CD4-positive, alpha-beta memory T cell (primary cell): Measurements from ENCODE around the gene SLC29A1. TPM values are rescaled to one million over a fixed set of nuclear protein-coding genes. Genes with fewer than 3 reads are reported as not detected.

Experiments used
- CTCF ChIA-PET: fragments of 350-600 bp; sonication (Branson Sonifier 250); formaldehyde crosslinking; loops from one replicate; lab custom pipeline; 2021; ENCODE audit warnings: inconsistent platforms; ENCODE audit not compliant: partially characterized antibody; lab: Charles Lee
- POLR2A ChIA-PET: fragments of 350-600 bp; sonication (Branson Sonifier 250); formaldehyde crosslinking; loops from one replicate; lab custom pipeline; 2021; ENCODE audit not compliant: partially characterized antibody; lab: Charles Lee
- DNase-seq, 5 donors: peaks; one replicate each; pipeline versions ENCODE4 v3.0.0 to v3.0.0-alpha.2; 2020 to 2022; ENCODE audit warnings: mixed read lengths in 1 of 5
- H3K27ac ChIP-seq: one replicate; pipeline ENCODE4 v1.7.0; 2013; ENCODE audit warnings: low read depth, low read length
- H3K27me3 ChIP-seq: 2 replicates; pipeline ENCODE4 v1.7.0; 2013; ENCODE audit warnings: mild to moderate bottlenecking, low read length, moderate library complexity; ENCODE audit not compliant: insufficient read depth
- H3K36me3 ChIP-seq: 2 replicates; pipeline ENCODE4 v1.7.0; 2013; ENCODE audit warnings: mild to moderate bottlenecking, low read length, moderate library complexity; ENCODE audit not compliant: insufficient read depth
- H3K4me1 ChIP-seq: 2 replicates; pipeline ENCODE4 v1.7.0; 2013; ENCODE audit warnings: mild to moderate bottlenecking, low read length, moderate library complexity; ENCODE audit not compliant: insufficient read depth
- H3K4me3 ChIP-seq, 2 donors: one replicate each; pipeline ENCODE4 v1.7.0; 2013; ENCODE audit warnings: low read length in 2 of 2, mild to moderate bottlenecking in 1 of 2
- H3K9me3 ChIP-seq, 2 donors: one replicate each; pipeline ENCODE4 v1.7.0; 2013; ENCODE audit warnings: low read length in 2 of 2, control low read depth in 1 of 2; ENCODE audit not compliant: control insufficient read depth in 1 of 2
- H3K27ac Mint-ChIP-seq, 7 donors: one replicate each; pipeline ENCODE4 v1.8.0; 2020 to 2021; ENCODE audit warnings: mixed read lengths in 7 of 7, mild to moderate bottlenecking in 6 of 7, inconsistent platforms in 3 of 7, moderate library complexity in 3 of 7
- H3K27me3 Mint-ChIP-seq, 2 donors: one replicate each; pipeline ENCODE4 v1.8.0; 2020 to 2021; ENCODE audit warnings: mixed read lengths in 2 of 2
- H3K36me3 Mint-ChIP-seq, 2 donors: one replicate each; pipeline ENCODE4 v1.8.0; 2020 to 2021; ENCODE audit warnings: mixed read lengths in 2 of 2, inconsistent platforms in 1 of 2, mild to moderate bottlenecking in 1 of 2
- H3K4me1 Mint-ChIP-seq, 4 donors: one replicate each; pipeline ENCODE4 v1.8.0; 2020 to 2021; ENCODE audit warnings: mixed read lengths in 4 of 4, mild to moderate bottlenecking in 1 of 4
- H3K4me3 Mint-ChIP-seq, 8 donors: one replicate each; pipeline ENCODE4 v1.8.0; 2020 to 2021; ENCODE audit warnings: mixed read lengths in 8 of 8, mild to moderate bottlenecking in 7 of 8, moderate library complexity in 6 of 8, inconsistent platforms in 3 of 8
- H3K9me3 Mint-ChIP-seq, 8 donors: one replicate each; pipeline ENCODE4 v1.8.0; 2020 to 2021; ENCODE audit warnings: mixed read lengths in 8 of 8, mild to moderate bottlenecking in 5 of 8, inconsistent platforms in 3 of 8, moderate library complexity in 1 of 8
- intact Hi-C: fragments of 100-400 bp; cut with micrococcal nuclease; formaldehyde crosslinking; loops from one replicate; pipeline ENCODE4 v1.15.1; 2023
- polyA plus RNA-seq, 2 donors: library from polyadenylated mRNA; unstranded; fragments of 300-500 nt; fragmentation: Illumina TruSeq; gene quantifications; one replicate each; pipeline ENCODE4 v1.2.3, GENCODE V29; 2021
- total RNA-seq, 2 experiments: library from RNA; stranded (reverse); gene quantifications; one replicate each; pipeline ENCODE4 v1.2.3, GENCODE V29; 2021

SLC29A1 gene
- total and polyA plus RNA-seq, 4 experiments from 2014 or later: 2.1 to 3.7 (median 3.2) TPM

- ChIA-PET POLR2A (interaction anchor here (3.3 to 5.3 kb wide), 2 partner anchors 20 to 29 kb away, joined by 21 to 72 read pairs; partner anchors contain the start of genes HSP90AB1 and SLC35B2), CTCF (interaction anchor here (6.8 kb wide), 1 partner anchor 9 kb away, joined by 84 read pairs; no protein-coding TSS in a partner anchor)
- Histone ChIP-seq H3K27ac (no peak overlapping the region), H3K9me3 (no peaks in the 10 kb centered on the region), H3K27me3 (no peaks in the 10 kb centered on the region), H3K4me3 (no peak overlapping the region), H3K4me1 (peaks cover 22% of the 10 kb centered on the region), H3K36me3 (no peaks in the 10 kb centered on the region)
- no peak overlapping the region for H3K27ac Mint-ChIP-seq
- intact Hi-C loops: no loop called here
- H3K27me3 Mint-ChIP-seq: no peaks in the 10 kb centered on the region
- H3K4me1 Mint-ChIP-seq: peaks cover 3 to 25% (median 16%) of the 10 kb centered on the region in 4 donors
- DNase-seq: no peak
- no peaks in the 10 kb centered on the region for H3K9me3 Mint-ChIP-seq
- no peaks in the 10 kb centered on the region for H3K36me3 Mint-ChIP-seq
- H3K4me3 Mint-ChIP-seq: no peak overlapping the region
Measured at GRCh38 chr6:44226368-44227147, 3.2 kb downstream of the SLC29A1 start.

- H3K4me1 ChIP-seq: peaks cover 17% of the 10 kb centered on the region
- H3K4me1 Mint-ChIP-seq: peaks cover 3 to 22% (median 14%) of the 10 kb centered on the region in 4 donors
- no peaks in the 10 kb centered on the region for H3K36me3 Mint-ChIP-seq
- no peak for DNase-seq
- no peaks in the 10 kb centered on the region for H3K9me3 ChIP-seq
- no peaks in the 10 kb centered on the region for H3K27me3 ChIP-seq
- H3K27ac ChIP-seq: no peak overlapping the region
- H3K27ac Mint-ChIP-seq: no peak overlapping the region
- H3K9me3 Mint-ChIP-seq: no peaks in the 10 kb centered on the region
- ChIA-PET POLR2A (interaction anchor here (0.7 kb wide), 1 partner anchor 10 kb away, joined by 3 read pairs; no protein-coding TSS in a partner anchor), CTCF (interaction anchor here (0.9 to 1.8 kb wide), 3 partner anchors 10 to 25 kb away, joined by 3 to 9 read pairs (median 3); no protein-coding TSS in a partner anchor)
- intact Hi-C loops: no loop called here
- H3K27me3 Mint-ChIP-seq: no peaks in the 10 kb centered on the region
- no peak overlapping the region for H3K4me3 Mint-ChIP-seq
- H3K4me3 ChIP-seq: no peak overlapping the region
- H3K36me3 ChIP-seq: no peaks in the 10 kb centered on the region
Measured at GRCh38 chr6:44227148-44227793, 3.9 kb downstream of the SLC29A1 start.

DNA sequence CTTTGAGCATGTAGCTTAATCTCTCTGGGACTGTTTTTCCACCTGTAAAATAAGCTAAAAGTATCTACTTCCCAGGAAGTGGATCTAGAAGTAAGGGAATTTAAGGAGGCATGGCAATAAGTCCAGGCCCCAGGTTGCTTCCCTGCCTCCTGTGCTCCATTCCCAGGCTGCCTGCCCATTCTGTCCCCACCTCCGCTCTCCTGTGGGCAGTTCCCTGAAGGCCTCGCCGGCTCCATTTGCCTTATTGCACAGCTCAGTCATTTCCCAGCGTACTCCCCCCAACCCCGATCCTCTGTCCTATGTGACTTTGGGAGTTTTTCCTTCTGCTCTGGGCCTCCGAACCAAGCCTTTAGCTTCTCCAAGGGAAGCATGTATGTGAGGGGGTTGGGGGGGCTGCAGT is 4.6 kb downstream of the SLC29A1 start:
- no peak for DNase-seq
- H3K4me3 Mint-ChIP-seq: peak overlapping the region in 1 of 8 donors; percentile 30
- H3K27ac Mint-ChIP-seq: no peak overlapping the region
- Histone ChIP-seq H3K27ac (no peak overlapping the region), H3K4me1 (peaks cover 9% of the 10 kb centered on the region), H3K27me3 (no peaks in the 10 kb centered on the region), H3K36me3 (no peaks in the 10 kb centered on the region), H3K9me3 (no peaks in the 10 kb centered on the region), H3K4me3 (no peak overlapping the region)
- peaks cover 0 to 17% (median 9%) of the 10 kb centered on the region in 4 donors for H3K4me1 Mint-ChIP-seq
- CTCF ChIA-PET: interaction anchor here (0.9 to 1.8 kb wide), 4 partner anchors 8 to 24 kb away, joined by 3 to 9 read pairs (median 3); no protein-coding TSS in a partner anchor
- H3K9me3 Mint-ChIP-seq: no peaks in the 10 kb centered on the region
- no peaks in the 10 kb centered on the region for H3K27me3 Mint-ChIP-seq
- H3K36me3 Mint-ChIP-seq: no peaks in the 10 kb centered on the region
- POLR2A ChIA-PET: no interaction called here
- intact Hi-C loops: no loop called here

DNA sequence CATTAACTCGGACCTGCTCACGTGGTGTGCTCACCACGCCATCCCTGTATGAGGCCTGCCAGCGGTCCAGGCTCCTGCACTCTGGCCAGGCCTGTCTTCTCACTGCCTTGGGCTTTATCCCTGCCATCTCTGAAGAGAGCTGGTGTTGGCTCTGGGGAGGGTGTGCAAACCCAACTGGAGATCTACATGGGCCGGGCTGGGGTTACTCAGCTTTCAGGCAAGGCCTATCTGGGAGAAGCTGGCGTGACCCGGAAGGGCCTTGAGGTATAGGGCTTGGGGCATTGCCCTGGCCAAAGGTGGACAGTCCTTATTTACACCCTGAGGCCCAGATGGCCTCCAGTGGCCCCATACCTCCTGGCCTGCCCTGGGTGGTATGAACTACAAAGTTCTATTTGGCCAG is 5.0 kb downstream of the SLC29A1 start:
- Histone ChIP-seq H3K9me3 (no peaks in the 10 kb centered on the region), H3K36me3 (no peaks in the 10 kb centered on the region), H3K4me1 (peaks cover 9% of the 10 kb centered on the region), H3K4me3 (no peak overlapping the region), H3K27ac (no peak overlapping the region), H3K27me3 (no peaks in the 10 kb centered on the region)
- intact Hi-C loops: no loop called here
- Mint-ChIP-seq H3K4me1 (peaks cover 0 to 13% (median 9%) of the 10 kb centered on the region in 4 donors), H3K36me3 (no peaks in the 10 kb centered on the region), H3K9me3 (no peaks in the 10 kb centered on the region), H3K27me3 (no peaks in the 10 kb centered on the region), H3K27ac (no peak overlapping the region), H3K4me3 (no peak overlapping the region)
- CTCF ChIA-PET: interaction anchor here (1.1 to 1.8 kb wide), 3 partner anchors 8 to 13 kb away, joined by 3 to 9 read pairs (median 3); no protein-coding TSS in a partner anchor
- DNase-seq: no peak
- POLR2A ChIA-PET: no interaction called here

DNA sequence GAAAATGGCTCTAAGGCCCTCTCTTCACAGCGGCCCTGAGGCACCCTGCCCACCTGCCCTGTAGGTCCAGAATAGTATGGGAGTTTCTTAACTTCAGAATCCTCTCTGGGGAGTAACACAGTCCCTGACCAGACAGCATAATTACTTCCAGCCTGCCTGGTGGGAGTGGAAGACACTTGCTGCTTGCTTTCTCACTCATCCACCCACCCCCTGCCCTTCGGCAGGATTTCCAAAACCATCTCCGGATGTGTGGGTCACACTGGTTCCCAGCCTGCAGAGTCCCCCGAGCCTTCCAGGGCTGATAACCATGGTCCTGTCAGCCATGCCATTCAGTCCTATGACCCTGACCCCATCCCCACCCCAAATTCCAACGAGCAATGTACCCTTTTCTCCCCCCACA is 5.4 kb downstream of the SLC29A1 start:
- Mint-ChIP-seq H3K4me3 (peak overlapping the region in 1 of 8 donors; percentile 27), H3K27me3 (no peaks in the 10 kb centered on the region), H3K9me3 (no peaks in the 10 kb centered on the region), H3K36me3 (no peaks in the 10 kb centered on the region), H3K4me1 (peaks cover 0 to 12% (median 8%) of the 10 kb centered on the region in 4 donors), H3K27ac (no peak overlapping the region)
- POLR2A ChIA-PET: no interaction called here
- Histone ChIP-seq H3K36me3 (no peaks in the 10 kb centered on the region), H3K4me3 (no peak overlapping the region), H3K9me3 (no peaks in the 10 kb centered on the region), H3K4me1 (peaks cover 8% of the 10 kb centered on the region), H3K27me3 (no peaks in the 10 kb centered on the region), H3K27ac (no peak overlapping the region)
- DNase-seq: no peak
- intact Hi-C loops: no loop called here
- CTCF ChIA-PET: interaction anchor here (1.1 to 1.8 kb wide), 2 partner anchors 7 to 9 kb away, joined by 3 to 9 read pairs; no protein-coding TSS in a partner anchor

GRCh38 chr6:44229376-44230033 is 6.1 kb downstream of the SLC29A1 start:
- H3K4me3 ChIP-seq: no peak overlapping the region
- no peak overlapping the region for H3K27ac ChIP-seq
- H3K36me3 ChIP-seq: no peaks in the 10 kb centered on the region
- peaks cover under 1% of the 10 kb centered on the region for H3K4me1 ChIP-seq
- Mint-ChIP-seq H3K9me3 (no peaks in the 10 kb centered on the region), H3K4me1 (peaks cover 0 to 5% (median 1%) of the 10 kb centered on the region in 4 donors), H3K4me3 (no peak overlapping the region), H3K36me3 (no peaks in the 10 kb centered on the region), H3K27ac (no peak overlapping the region), H3K27me3 (no peaks in the 10 kb centered on the region)
- intact Hi-C loops: no loop called here
- no peak for DNase-seq
- ChIA-PET CTCF (interaction anchor here (0.6 kb wide), 1 partner anchor 8 kb away, joined by 3 read pairs; no protein-coding TSS in a partner anchor), POLR2A (interaction anchor here (0.8 kb wide), 1 partner anchor 27 kb away, joined by 3 read pairs; no protein-coding TSS in a partner anchor)
- no peaks in the 10 kb centered on the region for H3K9me3 ChIP-seq
- H3K27me3 ChIP-seq: no peaks in the 10 kb centered on the region
